ENCODE data around the gene PITPNC1. TPM values are rescaled to one million over a fixed set of nuclear protein-coding genes. Genes with fewer than 3 reads are reported as not detected.

Gene PITPNC1
- total and polyA plus RNA-seq, 2 donors (not counting 3 experiments of a cell fraction or from before 2014, with no cell fraction given): 2.4 to 9.6 TPM

- BruUV-seq (replicated peaks): no TSS peak
- no peaks in the 10 kb centered on the region for H3K9me3 ChIP-seq (replicated peaks; ENCODE audit: control insufficient read depth, insufficient read depth, low read length)
- dilution Hi-C loops (cut with MboI; ENCODE audit: extremely low pct_ligation_motif_present, low sequenced_read_pairs): no loop called here
- TF ChIP-seq GATA2 (IDR thresholded peaks at IDR 0.05; ENCODE audit: insufficient read depth, insufficient read length, low read depth, low read length): no peak
- no peak overlapping the region for H2AFZ ChIP-seq (ENCODE audit: low read depth, low read length)
- H3K79me2 ChIP-seq (ENCODE audit: control insufficient read depth, insufficient read depth, low read length): no peaks in the 10 kb centered on the region
- intact Hi-C loops (cut with micrococcal nuclease): no loop called here
- DNase-seq (ENCODE audit: low read depth, low spot score) (no peak), FAIRE-seq (no peak)
- no peaks in the 10 kb centered on the region for H4K20me1 ChIP-seq (replicated peaks; ENCODE audit: control insufficient read depth, extremely low read depth, insufficient read depth, low read length)
- no peak overlapping the region for H3K27ac ChIP-seq (ENCODE audit: insufficient read depth, low read depth, low read length)
- H3K9ac ChIP-seq (replicated peaks; ENCODE audit: extremely low read depth, insufficient read depth, low read length): no peak overlapping the region
- H3K27me3 ChIP-seq (ENCODE audit: control insufficient read depth in 2 of 2, insufficient read depth in 2 of 2, low read length in 2 of 2): no peaks in the 10 kb centered on the region
- H3K36me3 ChIP-seq (ENCODE audit: control insufficient read depth in 2 of 2, extremely low read depth in 1 of 2, insufficient read depth in 2 of 2, low read length in 2 of 2): no peaks in the 10 kb centered on the region
- H3K4me3 ChIP-seq (replicated peaks in 1 of 3; ENCODE audit: insufficient read depth in 1 of 3, low read depth in 1 of 3, low read length in 3 of 3): no peak overlapping the region
- H3K4me1 ChIP-seq (ENCODE audit: control insufficient read depth, extremely low read depth, insufficient read depth, low read length): peaks cover 17% of the 10 kb centered on the region
- ChIA-PET CTCF (no interaction called here), POLR2A (no interaction called here)
- no peak overlapping the region for H3K4me2 ChIP-seq (ENCODE audit: insufficient read depth, low read length)
- H3K9me1 ChIP-seq (replicated peaks; ENCODE audit: control insufficient read depth, extremely low read depth, insufficient read depth, low read length): no peaks in the 10 kb centered on the region
Observed at GRCh38 chr17:67636312-67636711, 259.2 kb downstream of the PITPNC1 start.

- Histone ChIP-seq H4K20me1 (replicated peaks; ENCODE audit: control insufficient read depth, extremely low read depth, insufficient read depth, low read length) (no peaks in the 10 kb centered on the region), H3K4me3 (replicated peaks in 1 of 3; ENCODE audit: insufficient read depth in 1 of 3, low read depth in 1 of 3, low read length in 3 of 3) (no peak overlapping the region), H3K4me1 (ENCODE audit: control insufficient read depth, extremely low read depth, insufficient read depth, low read length) (peaks cover 17% of the 10 kb centered on the region), H3K79me2 (ENCODE audit: control insufficient read depth, insufficient read depth, low read length) (no peaks in the 10 kb centered on the region), H3K9me1 (replicated peaks; ENCODE audit: control insufficient read depth, extremely low read depth, insufficient read depth, low read length) (no peaks in the 10 kb centered on the region), H3K9ac (replicated peaks; ENCODE audit: extremely low read depth, insufficient read depth, low read length) (no peak overlapping the region), H3K9me3 (replicated peaks; ENCODE audit: control insufficient read depth, insufficient read depth, low read length) (no peaks in the 10 kb centered on the region), H3K27me3 (ENCODE audit: control insufficient read depth in 2 of 2, insufficient read depth in 2 of 2, low read length in 2 of 2) (no peaks in the 10 kb centered on the region), H3K27ac (ENCODE audit: insufficient read depth, low read depth, low read length) (no peak overlapping the region), H3K4me2 (ENCODE audit: insufficient read depth, low read length) (no peak overlapping the region), H2AFZ (ENCODE audit: low read depth, low read length) (no peak overlapping the region), H3K36me3 (ENCODE audit: control insufficient read depth in 2 of 2, extremely low read depth in 1 of 2, insufficient read depth in 2 of 2, low read length in 2 of 2) (no peaks in the 10 kb centered on the region)
- intact Hi-C loops (cut with micrococcal nuclease) (no loop called here), dilution Hi-C loops (cut with MboI; ENCODE audit: extremely low pct_ligation_motif_present, low sequenced_read_pairs) (no loop called here)
- DNase-seq (ENCODE audit: low read depth, low spot score) (no peak), FAIRE-seq (no peak)
- ChIA-PET CTCF (interaction anchor here (0.6 to 1.1 kb wide), 4 partner anchors 8 to 262 kb away, joined by 3 read pairs; no protein-coding TSS in a partner anchor), POLR2A (no interaction called here)
- BruUV-seq (replicated peaks): no TSS peak
- TF ChIP-seq JUN (IDR thresholded peaks at IDR 0.05; ENCODE audit: borderline replicate concordance, insufficient read depth, insufficient read length, low read depth) (no peak), POLR2A (IDR thresholded peaks at IDR 0.05; ENCODE audit: low read depth, low read length) (no peak), EZH2 (IDR thresholded peaks at IDR 0.05; ENCODE audit: borderline replicate concordance, low read depth, low read length, severe bottlenecking) (no peak), POLR2AphosphoS5 (IDR thresholded peaks at IDR 0.05; ENCODE audit: insufficient read depth, low read depth, low read length) (no peak), CTCF (IDR thresholded peaks at IDR 0.05; ENCODE audit: extremely low read depth in 1 of 2, insufficient read depth in 1 of 2, low read depth in 1 of 2, low read length in 2 of 2) (no peak), GATA2 (IDR thresholded peaks at IDR 0.05; ENCODE audit: insufficient read depth, insufficient read length, low read depth, low read length) (no peak), FOS (IDR thresholded peaks at IDR 0.05; ENCODE audit: borderline replicate concordance, insufficient read depth, low read length) (no peak), MYC (IDR thresholded peaks at IDR 0.05; ENCODE audit: low read depth, low read length) (no peak), MAX (IDR thresholded peaks at IDR 0.05; ENCODE audit: insufficient read depth, insufficient read length) (no peak)
Observed at GRCh38 chr17:67636834-67637520, 259.9 kb downstream of the PITPNC1 start.

All from endothelial cell of umbilical vein (primary cell).